AG20443 (cell line): ENCODE measurements around the gene TSPAN13.

Source experiments
- DNase-seq: peaks from one replicate; pipeline ENCODE4 v3.0.0; 2012; ENCODE audit warnings: low spot score, mixed read lengths

The TSPAN13 gene

GRCh38 chr7:16812542-16813231, 59.1 kb downstream of the TSPAN13 start:
- no peak for DNase-seq

- DNase-seq: no peak
These were observed 59.7 kb downstream of the TSPAN13 start for GRCh38 chr7:16813232-16813616.

GRCh38 chr7:16815001-16815400, 61.4 kb downstream of the TSPAN13 start:
- no peak for DNase-seq

- DNase-seq: no peak
These were observed 63.3 kb downstream of the TSPAN13 start for GRCh38 chr7:16816824-16817223.

- DNase-seq: peak; percentile 42
These were observed 64.0 kb downstream of the TSPAN13 start for GRCh38 chr7:16817536-16817935.

- DNase-seq: no peak
These were observed 65.2 kb downstream of the TSPAN13 start for GRCh38 chr7:16818732-16819131.

- DNase-seq: no peak
These were observed 68.5 kb downstream of the TSPAN13 start for GRCh38 chr7:16822029-16822428.

- DNase-seq: no peak
These were observed 72.5 kb downstream of the TSPAN13 start for GRCh38 chr7:16826060-16826459.

- DNase-seq: no peak
These were observed 79.8 kb downstream of the TSPAN13 start for GRCh38 chr7:16833373-16833772.
